GM21619 (cell line): ENCODE measurements around the gene RAC2.
A peak's percentile ranks its signal among the peaks of the same experiment; 100 is the strongest.
"Not testable (repeated sequence)": the region's sequence is repeated elsewhere in the genome, so short reads cannot be mapped to it uniquely, and the experiment has no call there.

Source experiments
- ATAC-seq: cut with Tn5 transposase; IDR thresholded peaks from one replicate; pipeline ENCODE4 v1.9.1; 2021; ENCODE audit not compliant: unreplicated experiment

The RAC2 gene

DNA sequence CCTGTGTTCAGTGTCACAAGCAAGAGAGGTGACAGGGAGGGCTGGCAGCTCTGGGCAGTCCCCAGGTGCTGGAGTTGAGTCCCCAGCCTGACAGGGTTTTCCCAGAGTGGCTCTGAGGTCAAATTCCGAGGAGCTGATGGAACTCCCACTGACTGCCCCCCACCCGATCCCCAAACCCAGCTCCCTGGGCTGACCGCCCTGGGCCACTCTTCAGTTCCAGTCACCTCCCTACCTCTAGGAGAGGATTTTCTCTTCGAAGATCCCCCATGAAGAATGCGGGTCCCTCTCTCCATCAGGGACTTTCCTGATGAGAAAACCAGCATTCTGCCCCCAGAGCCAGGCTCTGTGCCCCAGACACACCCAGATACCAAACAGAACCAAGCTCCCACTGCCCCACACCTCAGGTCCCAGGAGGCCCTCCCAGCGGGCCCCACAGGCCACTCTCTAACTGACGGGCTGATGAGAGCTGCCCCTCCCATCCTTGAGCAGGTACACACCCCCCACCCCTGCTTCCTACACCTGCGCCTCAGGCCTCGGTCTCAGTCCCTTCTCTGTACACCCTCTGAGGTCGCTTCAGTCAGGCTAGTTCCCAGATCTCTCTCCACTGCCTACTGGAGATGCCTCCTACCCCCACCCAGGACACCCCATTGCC, 12.1 kb upstream of the RAC2 start:
- ATAC-seq = no peak

DNA sequence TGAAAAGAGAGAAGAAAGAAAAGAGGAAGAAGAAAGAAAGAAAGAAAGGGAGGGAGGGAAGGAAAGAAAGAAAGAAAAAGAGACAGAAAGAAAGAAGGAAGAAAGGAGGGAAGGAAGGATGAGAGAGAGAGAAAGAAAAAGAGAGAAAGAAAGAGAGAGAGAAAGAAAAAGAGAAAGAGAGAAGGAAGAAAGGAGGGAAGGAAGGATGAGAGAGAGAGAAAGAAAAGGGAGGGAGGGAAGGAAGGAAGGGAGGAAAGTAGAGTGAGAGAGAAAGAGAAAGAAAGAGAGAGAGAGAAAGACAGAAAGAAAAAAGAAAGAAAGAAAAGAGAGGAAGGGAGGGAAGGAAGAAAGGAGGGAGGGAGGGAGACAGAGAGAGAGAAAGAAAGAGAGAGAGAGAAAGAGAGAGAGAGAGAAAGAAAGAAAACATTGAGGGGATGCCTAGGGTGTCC, 11.5 kb upstream of the RAC2 start:
- no peak for ATAC-seq

GRCh38 chr22:37254867-37255233, 10.8 kb upstream of the RAC2 start:
- ATAC-seq = no peak

DNA sequence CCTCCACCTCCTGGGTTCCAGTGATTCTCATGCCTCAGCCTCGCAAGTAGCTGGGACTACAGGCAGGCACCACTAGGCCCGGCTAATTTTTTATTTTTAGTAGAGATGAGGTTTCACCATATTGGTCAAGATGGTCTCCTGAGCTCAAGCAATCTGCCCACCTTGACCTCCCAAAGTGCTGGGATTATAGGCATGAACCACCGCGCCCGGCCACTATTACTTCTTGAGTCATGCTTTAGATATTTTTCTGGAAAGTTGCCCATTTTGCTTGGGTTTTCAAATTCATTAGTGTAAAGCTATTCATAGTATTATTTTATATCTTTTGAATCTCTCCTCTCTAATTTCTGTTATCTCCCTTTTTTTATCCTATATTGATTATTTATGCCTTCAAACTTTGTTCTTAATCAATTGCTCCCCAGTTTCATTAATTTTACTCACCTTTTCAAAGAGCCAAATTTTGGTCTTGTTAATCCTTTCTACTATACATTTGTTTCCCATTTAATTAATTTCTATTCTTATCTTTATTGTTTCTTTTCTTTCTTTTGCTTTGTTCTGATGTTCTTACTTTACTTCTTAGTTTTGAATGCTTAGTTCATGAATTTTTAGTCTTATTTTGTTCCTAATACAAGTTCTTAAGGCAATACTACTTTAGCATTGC, 10.3 kb upstream of the RAC2 start:
- ATAC-seq = no peak

DNA sequence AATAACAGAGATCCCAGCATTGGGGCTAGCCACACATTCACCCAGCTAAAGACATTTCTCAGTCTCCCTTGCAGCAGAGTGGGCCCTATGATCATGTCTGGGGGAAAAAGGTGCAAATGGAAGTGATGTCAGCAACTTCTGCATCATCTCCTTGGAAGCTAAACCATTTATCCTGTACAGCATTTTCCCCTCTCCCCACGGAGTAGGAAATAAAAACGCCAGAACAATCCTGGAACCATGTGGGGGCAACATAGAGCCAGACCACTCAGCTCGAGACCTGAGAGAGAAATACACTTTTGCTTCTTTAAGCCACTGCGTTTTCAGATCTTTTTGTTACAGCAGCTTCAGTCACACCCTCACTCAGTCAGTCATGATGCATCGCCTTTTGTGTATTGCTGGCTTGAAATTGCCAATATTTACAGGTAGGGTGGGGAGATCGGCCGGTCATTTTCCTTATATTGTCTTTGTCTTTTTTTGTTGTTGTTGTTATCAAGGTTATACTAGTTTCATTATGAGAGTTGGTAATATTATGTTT, 9.1 kb upstream of the RAC2 start:
- no peak for ATAC-seq

DNA sequence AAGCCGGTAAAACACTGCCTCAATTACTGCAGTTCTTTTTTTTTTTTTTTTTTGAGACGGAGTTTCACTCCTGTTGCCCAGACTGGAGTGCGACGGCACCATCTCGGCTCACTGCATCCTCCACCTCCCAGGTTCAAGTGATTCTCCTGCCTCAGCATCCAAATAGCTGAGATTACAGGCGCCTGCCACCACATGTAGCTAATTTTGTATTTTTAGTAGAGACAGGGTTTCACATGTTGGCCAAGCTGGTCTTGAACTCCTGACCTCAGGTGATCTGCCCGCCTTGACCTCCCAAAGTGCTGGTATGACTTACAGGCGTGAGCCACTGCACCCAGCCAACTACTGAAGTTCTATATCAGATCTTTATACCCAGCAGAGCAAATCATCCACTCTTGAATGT, 7.8 kb upstream of the RAC2 start:
- not testable (repeated sequence) for ATAC-seq

- ATAC-seq = no peak
Observed at GRCh38 chr22:37249986-37250385, 5.9 kb upstream of the RAC2 start.

GRCh38 chr22:37248251-37248650, 4.2 kb upstream of the RAC2 start:
- no peak for ATAC-seq

DNA sequence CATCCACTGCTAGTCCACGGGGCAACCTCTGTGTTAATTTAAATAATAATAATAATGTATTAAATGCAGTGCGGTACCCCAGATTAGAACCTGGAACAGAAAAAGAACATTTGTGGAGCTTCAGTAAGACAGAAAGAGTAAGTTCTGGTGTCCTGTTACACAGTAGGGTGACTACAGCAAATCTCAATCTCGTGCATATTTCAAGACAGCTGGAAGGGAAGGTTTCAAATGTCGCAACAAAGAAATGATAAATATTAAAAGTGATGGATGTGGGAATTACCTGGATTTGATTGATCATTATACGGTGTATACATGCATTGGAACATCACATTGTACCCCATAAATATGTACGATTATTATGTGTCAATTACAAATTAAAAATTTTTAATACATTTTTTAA, 1.7 kb upstream of the RAC2 start:
- ATAC-seq = no peak

GRCh38 chr22:37244922-37245722, 1.1 kb upstream of the RAC2 start:
- peak; percentile 35 for ATAC-seq

- no peak for ATAC-seq
Observed at GRCh38 chr22:37243402-37244113, 511 bp downstream of the RAC2 start.

DNA sequence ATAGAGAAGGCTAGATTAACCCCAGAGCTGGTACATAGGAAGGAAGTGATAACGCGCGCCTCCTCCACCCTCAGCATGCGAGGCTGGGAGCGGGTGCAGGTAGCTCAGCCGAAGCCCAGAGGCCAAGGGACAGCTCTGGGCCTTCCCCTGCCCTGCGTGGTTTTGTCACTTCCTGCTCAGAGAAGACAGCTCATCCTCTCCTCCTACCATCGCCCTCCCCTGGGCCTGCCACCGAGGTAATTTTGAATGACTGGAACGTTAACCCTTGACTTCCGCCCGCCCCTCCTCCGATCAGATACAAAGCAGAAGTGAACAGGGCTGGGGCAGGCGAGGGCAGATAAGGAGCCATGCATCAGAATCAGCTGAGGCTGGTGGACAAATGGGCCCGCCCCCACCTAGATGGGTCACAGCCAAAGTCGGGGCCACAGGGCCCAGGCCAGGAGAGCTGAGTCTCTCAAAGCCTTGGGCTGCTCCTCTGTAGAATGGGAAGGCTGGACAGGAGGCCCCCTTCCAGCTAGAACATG, 1.6 kb downstream of the RAC2 start:
- peak; percentile 52 for ATAC-seq

GRCh38 chr22:37241351-37242142, 2.5 kb downstream of the RAC2 start:
- ATAC-seq = no peak

DNA sequence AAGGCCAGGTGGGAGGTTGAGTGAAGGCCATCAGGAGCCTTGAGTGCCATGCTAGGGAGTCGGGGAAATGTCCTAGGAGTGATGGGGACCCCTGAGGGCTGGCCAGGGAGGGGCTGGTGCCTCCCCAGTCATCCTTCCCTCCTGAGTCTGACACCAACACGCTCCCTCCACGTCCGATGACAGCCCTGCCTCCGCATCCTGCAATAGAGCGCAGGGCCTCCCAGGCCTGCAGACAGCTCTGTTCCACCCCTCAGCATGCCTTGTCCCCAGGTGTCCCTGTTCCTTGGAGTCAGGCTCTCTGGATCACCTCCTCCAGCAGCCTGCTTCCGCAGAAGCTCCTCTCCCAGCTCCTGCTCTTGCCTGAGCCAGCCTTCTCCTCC, 3.1 kb downstream of the RAC2 start:
- ATAC-seq = no peak

DNA sequence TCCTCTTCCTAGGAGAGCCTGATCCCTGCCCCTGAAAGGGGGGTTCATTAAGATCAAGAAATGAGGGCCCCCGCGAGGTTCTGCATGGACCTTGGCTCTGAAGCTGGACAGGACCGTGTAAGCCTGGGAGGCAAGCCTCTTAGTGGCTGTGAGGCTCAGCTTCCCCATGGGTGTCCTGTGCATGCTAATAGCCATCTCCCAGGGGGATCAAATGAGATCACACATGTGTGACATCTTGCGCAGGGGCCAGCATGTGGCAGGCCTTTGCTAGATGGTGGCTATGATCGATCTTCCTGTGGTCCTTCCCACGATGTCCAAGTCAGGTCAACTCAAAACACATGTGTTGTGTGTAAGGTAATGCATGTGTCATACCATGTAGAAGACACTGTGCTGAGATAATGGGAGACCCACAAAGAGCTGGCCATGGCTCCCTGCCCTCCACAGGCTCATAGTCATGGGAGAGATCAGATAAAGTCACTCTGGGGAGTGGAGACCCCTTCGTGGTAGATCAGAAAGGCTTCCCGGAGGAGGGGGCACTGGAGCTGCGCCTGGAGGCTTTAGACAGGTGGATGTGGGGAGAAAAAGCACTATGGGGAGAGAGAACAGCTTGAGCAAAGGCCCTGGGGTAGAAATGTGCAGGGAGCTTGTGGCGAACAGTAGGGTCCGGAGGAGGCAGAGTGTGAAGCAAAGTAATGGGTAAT, 3.7 kb downstream of the RAC2 start:
- ATAC-seq = no peak

GRCh38 chr22:37239336-37240239, 4.5 kb downstream of the RAC2 start:
- ATAC-seq = no peak

DNA sequence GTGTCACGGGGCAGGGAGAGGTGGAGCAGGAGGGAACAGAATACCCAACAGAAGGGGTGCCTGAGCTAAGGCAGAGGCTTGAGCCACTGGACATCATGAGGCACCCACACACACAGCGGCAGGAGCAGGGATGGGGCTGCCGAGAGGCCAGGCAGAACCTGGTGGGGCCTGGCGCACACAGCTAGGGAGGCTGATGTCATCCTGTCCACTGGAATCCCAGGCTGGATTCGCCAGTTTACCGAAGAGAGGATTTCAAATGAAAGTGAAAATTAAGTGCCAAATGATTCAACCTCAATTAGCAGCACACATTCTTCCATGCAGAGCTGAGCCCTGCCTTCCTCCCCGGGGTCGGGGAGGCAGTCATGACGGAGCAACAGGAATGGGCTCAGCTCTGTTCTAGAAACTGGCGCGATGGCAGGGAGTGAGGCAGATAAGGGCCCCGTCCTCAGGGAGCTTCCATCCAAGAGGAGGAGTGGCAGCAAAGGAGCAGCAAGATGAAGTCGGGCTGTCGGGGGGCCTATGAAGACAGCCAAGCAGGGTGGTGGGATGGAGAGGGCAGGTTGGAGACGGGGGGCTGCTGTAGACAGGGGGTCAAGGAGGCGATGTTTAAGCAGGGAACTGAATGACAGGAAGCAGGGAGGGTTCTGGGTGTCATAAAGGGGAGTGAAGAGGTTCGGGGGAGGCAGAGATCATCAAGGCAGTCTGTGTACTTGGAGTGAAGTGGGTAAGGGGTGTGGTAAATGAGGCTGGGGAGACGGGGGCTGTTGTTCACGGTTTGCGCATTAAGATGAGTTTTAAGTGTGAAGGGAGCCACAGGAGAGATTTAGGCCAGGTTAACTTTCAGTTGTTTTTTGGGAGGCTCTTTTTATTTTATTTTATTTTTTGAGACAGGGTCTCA, 6.4 kb downstream of the RAC2 start:
- no peak for ATAC-seq
